ENCODE measurements around the gene RIMS4.
A peak's percentile ranks its signal among the peaks of the same experiment; 100 is the strongest.

RIMS4 gene

GRCh38 chr20:44758247-44759101, 51.9 kb downstream of the RIMS4 start:
- no peak for DNase-seq

- DNase-seq, result no peak
Measured at GRCh38 chr20:44756956-44757355, 53.4 kb downstream of the RIMS4 start.

DNA sequence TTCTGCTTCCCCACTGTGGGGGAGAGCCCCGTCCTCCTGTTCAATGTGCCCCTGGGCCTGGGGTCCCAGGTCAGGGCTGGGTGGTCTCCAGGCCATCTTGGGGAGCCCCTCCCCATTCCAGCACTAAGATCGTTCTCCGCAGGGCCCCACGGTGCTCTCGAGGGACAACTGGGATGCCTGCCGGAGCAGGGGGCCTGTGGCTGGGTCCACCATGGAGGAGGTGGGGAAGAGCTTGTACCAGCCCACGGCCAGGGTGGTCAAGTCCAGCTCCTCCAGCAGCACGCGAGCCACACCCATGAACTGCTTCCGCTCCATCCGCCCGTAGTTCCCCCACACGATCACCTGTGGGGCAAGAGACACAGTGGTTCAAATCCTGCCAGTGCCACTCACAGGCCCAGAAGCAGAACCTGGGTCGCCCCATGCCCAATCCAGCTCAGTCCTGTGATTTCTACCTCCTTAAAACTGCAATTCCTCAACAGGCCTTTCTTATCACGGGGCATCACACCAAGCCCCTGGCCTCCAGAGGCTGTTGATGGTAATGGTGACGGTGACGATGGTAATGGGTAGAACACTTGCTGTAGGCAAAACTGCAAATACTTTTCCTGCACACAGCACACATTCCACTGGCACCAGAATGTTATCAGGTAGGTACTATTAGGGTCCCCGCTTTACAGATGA, 54.2 kb downstream of the RIMS4 start:
- DNase-seq, result no peak

- DNase-seq, result no peak
Measured at GRCh38 chr20:44754554-44754953, 55.8 kb downstream of the RIMS4 start.

DNA sequence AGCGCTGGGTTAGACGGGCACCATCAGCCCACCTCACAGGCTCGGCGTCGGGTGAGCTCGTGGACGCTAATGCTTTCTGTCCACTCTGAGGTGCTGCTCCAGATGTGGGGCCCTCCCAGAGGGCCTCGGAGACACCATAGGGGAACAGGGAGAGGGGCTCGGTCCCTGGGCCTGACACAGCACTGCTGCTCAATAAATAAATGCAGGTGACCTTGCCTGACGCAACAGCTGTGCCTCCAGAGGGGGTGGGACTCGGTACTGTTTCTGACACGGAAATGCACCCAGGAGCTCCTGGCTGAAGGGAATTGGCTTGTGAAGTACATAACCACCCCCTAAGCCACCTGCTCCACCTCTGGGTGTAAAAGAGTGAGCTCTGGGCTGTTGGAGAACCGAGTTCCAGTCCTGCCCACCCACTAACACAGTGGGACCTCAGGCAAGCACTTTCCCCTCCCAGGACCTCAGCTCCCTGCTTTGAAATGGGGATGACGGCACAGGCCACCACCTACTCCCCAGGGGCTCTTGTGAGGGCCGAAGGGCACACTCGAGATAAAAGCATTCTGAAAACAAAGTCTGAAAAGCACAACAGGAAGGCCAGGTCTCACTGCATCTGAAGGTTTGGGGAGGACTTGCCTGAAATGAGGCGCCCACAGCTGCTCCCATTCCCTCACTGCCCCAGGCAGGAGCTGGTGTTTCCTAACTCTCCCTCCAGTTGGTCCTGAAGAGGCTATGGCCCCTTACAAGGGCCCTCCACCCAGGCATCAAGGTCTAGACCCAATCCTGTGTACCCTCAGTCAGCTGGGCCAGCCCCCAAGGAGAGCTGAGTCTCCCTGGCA, 58.0 kb downstream of the RIMS4 start:
- no peak for DNase-seq

GRCh38 chr20:44750081-44750805, 60.1 kb downstream of the RIMS4 start:
- no peak for DNase-seq

GRCh38 chr20:44748005-44748370, 62.4 kb downstream of the RIMS4 start:
- DNase-seq, result no peak

DNA sequence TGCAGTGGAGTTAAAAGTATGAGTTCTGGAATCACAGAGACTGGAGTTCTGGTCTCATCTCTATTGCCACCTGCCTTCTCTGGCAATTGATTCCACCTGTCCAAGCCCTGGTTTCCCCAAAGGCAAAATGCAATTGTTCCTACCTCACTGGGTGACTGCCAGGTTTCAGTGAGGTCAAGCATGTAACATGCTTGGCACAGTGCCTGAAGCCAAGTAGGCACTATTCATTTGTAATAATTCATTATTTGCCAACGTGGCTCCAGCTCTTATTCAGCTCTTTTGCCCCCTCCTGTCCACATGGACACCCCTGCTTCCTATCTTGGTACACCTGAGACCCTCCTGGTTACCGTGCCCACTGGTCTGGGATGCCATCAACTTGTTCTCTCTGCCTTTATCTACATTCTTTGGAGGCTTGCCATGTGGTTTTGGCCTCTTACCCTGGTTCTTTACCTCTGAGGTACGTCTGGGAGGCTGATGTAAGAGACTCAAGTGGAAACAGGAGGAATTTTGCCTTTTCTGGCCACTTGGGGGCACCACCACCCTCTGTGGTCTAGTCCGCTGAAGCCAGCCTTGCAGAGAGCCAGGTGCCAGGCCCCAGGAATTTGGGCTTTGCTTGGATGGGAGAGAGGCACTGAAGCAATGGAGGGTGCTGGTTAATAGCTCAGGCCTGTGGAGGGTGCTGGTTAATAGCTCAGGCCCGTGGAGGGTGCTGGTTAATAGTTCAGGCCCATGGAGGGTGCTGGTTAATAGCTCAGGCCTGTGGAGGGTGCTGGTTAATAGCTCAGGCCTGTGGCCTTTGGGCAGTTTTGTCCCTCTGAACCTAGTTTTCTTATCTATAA, 63.0 kb downstream of the RIMS4 start:
- peak; percentile 60 for DNase-seq

GRCh38 chr20:44746367-44747165, 63.8 kb downstream of the RIMS4 start:
- no peak for DNase-seq

DNA sequence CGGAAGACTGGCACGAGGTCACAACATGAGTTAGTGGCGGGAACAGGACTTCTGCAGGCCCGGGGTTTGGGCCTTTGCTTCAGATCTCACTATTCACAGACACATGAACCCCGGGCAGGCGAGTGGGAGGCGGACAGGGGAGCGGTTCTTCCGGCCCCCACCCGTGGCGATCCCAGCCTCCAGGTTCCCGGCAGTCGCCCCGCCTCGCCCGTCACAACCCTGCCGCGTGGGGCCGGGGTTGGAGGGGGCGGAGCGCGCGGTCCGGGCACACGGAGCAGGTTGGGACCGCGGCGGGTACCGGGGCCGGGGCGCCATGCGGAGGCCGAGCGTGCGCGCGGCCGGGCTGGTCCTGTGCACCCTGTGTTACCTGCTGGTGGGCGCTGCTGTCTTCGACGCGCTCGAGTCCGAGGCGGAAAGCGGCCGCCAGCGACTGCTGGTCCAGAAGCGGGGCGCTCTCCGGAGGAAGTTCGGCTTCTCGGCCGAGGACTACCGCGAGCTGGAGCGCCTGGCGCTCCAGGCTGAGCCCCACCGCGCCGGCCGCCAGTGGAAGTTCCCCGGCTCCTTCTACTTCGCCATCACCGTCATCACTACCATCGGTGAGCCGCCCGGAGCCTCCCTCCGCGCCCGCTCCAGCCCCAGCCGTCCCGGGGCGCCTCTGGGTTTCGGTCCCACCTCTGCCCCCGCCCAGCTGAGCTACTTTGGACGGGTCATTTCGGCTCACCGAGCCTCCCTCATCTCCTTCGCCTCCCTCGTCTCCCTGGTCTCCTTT, 64.6 kb downstream of the RIMS4 start, which contains the start of gene KCNK15:
Gene KCNK15, plus strand, starts transcription at position 268 of the 769 bp plus-strand sequence. Its CDS starts 46 bp downstream, at position 314.
- peak; percentile 67 for DNase-seq

DNA sequence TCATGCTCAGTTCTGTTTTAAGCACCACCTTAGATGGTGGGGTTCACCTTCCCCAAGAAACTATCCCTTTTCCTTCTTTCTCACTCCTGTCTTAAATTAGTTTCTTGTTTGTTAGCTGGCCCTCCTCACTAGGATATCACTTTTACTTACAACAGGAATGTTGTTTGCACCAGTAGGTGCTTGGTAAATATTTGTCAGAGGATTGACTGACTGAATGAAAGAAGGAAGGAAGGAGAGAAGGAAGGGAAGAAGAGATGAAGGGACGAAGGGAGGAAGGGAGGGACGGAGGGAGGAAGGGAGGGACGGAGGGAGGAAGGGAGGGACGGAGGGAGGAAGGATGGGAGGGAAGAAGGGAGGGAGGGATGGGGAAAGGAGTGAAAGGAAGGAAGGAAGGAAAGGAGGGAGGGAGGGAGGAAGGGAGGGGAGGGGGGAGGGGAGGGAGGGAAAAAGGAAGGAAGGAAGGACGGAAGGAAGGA, 65.2 kb downstream of the RIMS4 start:
- DNase-seq, result no peak

DNA sequence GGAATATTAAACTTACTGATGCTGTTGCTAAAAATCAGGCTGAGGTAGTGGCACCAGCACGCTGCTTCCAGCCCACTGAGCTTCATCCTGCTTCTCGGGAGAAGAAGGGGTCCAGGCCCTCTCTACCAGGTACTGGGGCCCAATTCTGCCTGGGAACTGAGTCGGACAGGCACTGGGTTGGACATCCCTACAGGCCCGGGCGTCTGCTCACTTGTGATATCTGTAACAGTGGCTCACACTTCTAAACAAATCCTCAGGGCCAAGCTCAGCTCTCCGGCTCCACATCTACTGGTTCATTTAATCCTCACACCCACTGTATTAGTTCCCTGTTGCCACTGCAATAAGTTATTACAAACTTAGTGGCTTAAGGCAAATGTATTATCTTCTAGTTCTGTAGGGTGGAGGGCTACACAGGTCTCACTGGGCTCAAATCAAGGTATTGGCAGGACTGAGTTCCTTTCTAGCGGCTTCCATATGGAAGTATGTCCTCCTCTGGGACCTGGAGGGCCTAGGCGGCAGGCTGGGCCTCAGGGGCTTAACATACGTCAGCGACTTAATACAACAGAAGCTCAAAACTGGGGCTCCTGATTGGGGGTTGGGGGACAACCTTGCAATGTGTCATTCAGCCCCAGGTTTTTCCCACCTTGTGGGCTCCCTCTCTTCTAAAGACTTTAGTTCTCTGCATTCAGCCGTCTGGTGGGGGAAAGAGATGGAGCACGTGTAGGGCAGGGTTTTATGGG, 66.3 kb downstream of the RIMS4 start:
- no peak for DNase-seq

GRCh38 chr20:44743080-44743701, 67.2 kb downstream of the RIMS4 start:
- no peak for DNase-seq

DNA sequence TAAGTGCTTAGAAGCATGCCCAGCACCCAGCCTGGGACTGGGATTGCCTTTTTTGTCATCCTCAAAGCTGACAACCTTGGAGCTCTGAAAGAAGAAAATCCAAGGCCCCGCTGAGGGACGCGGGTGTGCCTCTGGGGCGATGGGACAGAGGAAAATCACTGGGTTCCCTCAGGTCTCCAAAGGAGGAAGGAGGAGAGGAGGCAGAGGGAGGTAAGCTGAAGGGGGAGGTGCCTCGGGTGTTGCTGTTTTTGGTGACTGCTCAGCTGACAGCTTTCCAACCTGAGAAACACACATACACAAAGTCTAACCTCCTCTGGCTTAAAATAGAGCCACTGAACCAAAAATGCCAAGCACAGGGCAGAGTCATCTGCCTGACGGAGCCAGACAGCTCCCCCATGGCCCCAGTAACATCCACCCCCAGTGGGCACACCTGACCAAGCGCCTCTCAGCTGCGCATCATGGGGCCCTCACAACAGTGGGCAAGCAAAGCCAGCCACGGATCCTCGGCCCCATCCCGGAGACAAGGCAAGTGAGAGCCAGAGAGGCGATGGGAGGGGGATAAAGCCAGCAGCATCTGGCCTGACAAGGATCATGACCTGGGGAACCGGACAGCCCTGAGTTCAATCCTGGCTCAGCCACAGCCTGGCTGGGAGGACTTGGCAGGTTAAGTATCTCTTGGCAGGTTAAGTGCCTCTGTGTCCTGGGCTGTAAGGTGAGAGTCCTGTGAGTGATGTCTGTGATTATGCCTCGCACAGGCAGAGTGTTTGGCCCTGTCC, 67.9 kb downstream of the RIMS4 start:
- no peak for DNase-seq

- no peak for DNase-seq
Measured at GRCh38 chr20:44739942-44740341, 70.4 kb downstream of the RIMS4 start.

DNA sequence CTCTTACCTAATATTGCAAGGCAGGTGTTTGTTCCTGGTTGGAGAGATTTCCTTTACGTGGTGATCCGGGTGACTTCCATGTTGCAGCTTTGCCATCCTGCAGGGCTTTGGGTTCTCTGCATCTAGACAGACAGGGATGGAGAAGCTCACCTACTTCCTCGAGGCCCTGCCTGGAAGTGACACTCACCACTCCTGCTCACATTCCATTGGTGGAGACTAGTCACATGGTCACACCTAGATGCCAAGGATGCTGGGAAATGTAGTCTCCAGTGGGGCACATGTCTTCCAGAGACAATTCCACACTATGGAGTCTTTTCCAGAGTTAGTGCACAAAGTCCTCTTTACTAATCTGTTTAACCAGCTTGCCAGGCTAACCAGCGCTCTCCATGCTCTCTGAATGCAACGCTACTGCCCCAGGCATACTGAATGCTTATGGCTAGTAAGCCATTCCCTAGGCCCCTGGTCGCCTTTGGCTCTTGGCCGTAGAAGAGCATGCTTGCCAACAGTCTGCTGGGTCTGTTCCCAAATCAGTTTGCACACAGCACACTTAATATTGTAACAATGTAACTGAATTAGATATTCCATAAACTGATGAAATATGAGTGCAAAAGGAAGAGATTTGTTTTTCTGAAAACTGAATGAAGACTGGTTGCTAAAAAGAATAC, 71.4 kb downstream of the RIMS4 start:
- peak; percentile 20 for DNase-seq

- DNase-seq, result no peak
Measured at GRCh38 chr20:44737116-44737515, 73.2 kb downstream of the RIMS4 start.
